GM12892 (cell line): Measurements from ENCODE around the gene ELF1.
"Not testable (repeated sequence)": the region's sequence is repeated elsewhere in the genome, so short reads cannot be mapped to it uniquely, and the experiment has no call there.

Source experiments
- POLR2A ChIP-seq: IDR thresholded peaks from 2 replicates; pipeline ENCODE4 v1.6.1; 2011; ENCODE audit warnings: low read depth, low read length, control low read depth
- TAF1 ChIP-seq: IDR thresholded peaks from 2 replicates; pipeline ENCODE4 v1.6.1; 2011; ENCODE audit warnings: low read depth, mild to moderate bottlenecking, control low read depth, low read length, borderline replicate concordance

- not testable (repeated sequence) for TF ChIP-seq TAF1, POLR2A
Measured at GRCh38 chr13:40893573-40893972, 125.5 kb downstream of the ELF1 start.
